CD4-positive, alpha-beta T cell (primary cell): ENCODE measurements around the gene NR3C2. TPM values are rescaled to one million over a fixed set of nuclear protein-coding genes. Genes with fewer than 3 reads are reported as not detected.

ENCODE experiments used
- ATAC-seq: fragments of 200-7000 bp; cut with Tn5 transposase; one replicate; pipeline ENCODE4 v1.10.0; 2022; ENCODE audit warnings: mild to moderate bottlenecking; ENCODE audit not compliant: poor library complexity
- CTCF ChIA-PET: fragments of 350-600 bp; sonication (Branson Sonifier 250); formaldehyde crosslinking; loops from one replicate; lab custom pipeline; 2021; ENCODE audit warnings: antibody characterized with exemption, inconsistent platforms; lab: Charles Lee
- POLR2A ChIA-PET: fragments of 350-600 bp; sonication (Branson Sonifier 250); formaldehyde crosslinking; loops from one replicate; lab custom pipeline; 2021; ENCODE audit warnings: antibody characterized with exemption, inconsistent platforms; lab: Charles Lee
- DNase-seq, 14 experiments: peaks; one replicate each; pipeline ENCODE4 v3.0.0-alpha.2; 2013 to 2020; ENCODE audit warnings: mixed read lengths in 2 of 14
- H3K27ac ChIP-seq, 2 donors: one replicate each; pipeline versions ENCODE4 v1.5.1 to v1.7.0; 2013; ENCODE audit warnings: low read length in 2 of 2, low read depth in 1 of 2, mild to moderate bottlenecking in 1 of 2
- H3K27me3 ChIP-seq, 2 experiments: 1 replicate in 1 of 2; 2 replicates in 1 of 2; pipeline versions ENCODE4 v1.6.1 to v1.7.0; 2013; ENCODE audit warnings: low read length in 2 of 2, control low read depth in 1 of 2, mild to moderate bottlenecking in 1 of 2, moderate library complexity in 1 of 2; ENCODE audit not compliant: insufficient read depth in 2 of 2, control insufficient read depth in 1 of 2
- H3K36me3 ChIP-seq: one replicate; pipeline ENCODE4 v1.6.1; 2013; ENCODE audit warnings: low read length, control low read depth; ENCODE audit not compliant: insufficient read depth
- H3K4me1 ChIP-seq: one replicate; pipeline ENCODE4 v1.6.1; 2013; ENCODE audit warnings: low read length, control low read depth; ENCODE audit not compliant: insufficient read depth
- H3K4me3 ChIP-seq: one replicate; pipeline ENCODE4 v1.5.1; 2013; ENCODE audit warnings: mild to moderate bottlenecking, low read length, moderate library complexity
- H3K9me3 ChIP-seq, 2 experiments: 1 replicate in 1 of 2; 2 replicates in 1 of 2; pipeline versions ENCODE4 v1.6.1 to v1.7.0; 2013; ENCODE audit warnings: low read length in 2 of 2, mild to moderate bottlenecking in 2 of 2, control low read depth in 1 of 2, moderate library complexity in 1 of 2; ENCODE audit not compliant: control insufficient read depth in 1 of 2, insufficient read depth in 1 of 2
- H3K27ac Mint-ChIP-seq: one replicate; pipeline ENCODE4 v1.8.0; 2020; ENCODE audit warnings: mixed read lengths
- H3K27me3 Mint-ChIP-seq: one replicate; pipeline ENCODE4 v1.8.0; 2021; ENCODE audit warnings: mixed read lengths
- H3K36me3 Mint-ChIP-seq: one replicate; pipeline ENCODE4 v1.8.0; 2021; ENCODE audit warnings: low read depth, mixed read lengths
- H3K4me1 Mint-ChIP-seq: one replicate; pipeline ENCODE4 v1.8.0; 2021; ENCODE audit warnings: low read depth, mixed read lengths
- H3K4me3 Mint-ChIP-seq: one replicate; pipeline ENCODE4 v1.8.0; 2020; ENCODE audit warnings: mild to moderate bottlenecking, mixed read lengths
- H3K9me3 Mint-ChIP-seq: one replicate; pipeline ENCODE4 v1.8.0; 2020; ENCODE audit warnings: mixed read lengths
- CTCF ChIP-seq: fragments of 200-600 bp; IDR thresholded peaks from one replicate; pipeline ENCODE4 v1.8.0; 2022; ENCODE audit warnings: antibody characterized with exemption, mild to moderate bottlenecking
- intact Hi-C, 2 experiments: fragments of 100-400 bp; cut with DNase I in 1 of 2; cut with micrococcal nuclease in 1 of 2; formaldehyde crosslinking; loops; one replicate each; pipeline versions ENCODE4 v1.15.1 to v1.9.0; 2023 to 2025; cut with DNase I, micrococcal nuclease
- total RNA-seq, 174 experiments: library from RNA in 2 of 174; stranded (reverse) in 2 of 174; gene quantifications; one replicate each; pipeline ENCODE4 v1.2.3 and lab custom pipeline; 2021 to 2026

Gene NR3C2
- total RNA-seq, 2 experiments from 2014 or later = 31.6 to 35.0 TPM

GRCh38 chr4:148044912-148045352 is 397.3 kb downstream of the NR3C2 start:
- Histone ChIP-seq H3K4me1 (peaks cover 5% of the 10 kb centered on the region), H3K9me3 (no peaks in the 10 kb centered on the region), H3K4me3 (no peak overlapping the region), H3K27me3 (no peaks in the 10 kb centered on the region), H3K36me3 (no peaks in the 10 kb centered on the region), H3K27ac (no peak overlapping the region)
- intact Hi-C loops = no loop called here
- peak; percentile 41 for TF ChIP-seq CTCF
- ChIA-PET POLR2A (interaction anchor here (0.6 to 2.7 kb wide), 4 partner anchors 10 to 398 kb away, joined by 3 to 13 read pairs (median 8); partner anchors contain the start of gene NR3C2), CTCF (interaction anchor here (0.6 kb wide), 1 partner anchor 154 kb away, joined by 3 read pairs; no protein-coding TSS in a partner anchor)
- Mint-ChIP-seq H3K27ac (no peak overlapping the region), H3K9me3 (no peaks in the 10 kb centered on the region), H3K4me3 (no peak overlapping the region), H3K36me3 (peaks cover 8% of the 10 kb centered on the region), H3K4me1 (peaks cover 27% of the 10 kb centered on the region), H3K27me3 (no peaks in the 10 kb centered on the region)
- DNase-seq (peak in 3 of 14 experiments; percentile 47 to 55 (median 52)), ATAC-seq (peak; percentile 46)

GRCh38 chr4:148044089-148044911 is 397.9 kb downstream of the NR3C2 start:
- POLR2A ChIA-PET = interaction anchor here (0.6 to 2.7 kb wide), 4 partner anchors 10 to 398 kb away, joined by 3 to 13 read pairs (median 8); partner anchors contain the start of gene NR3C2

More at GRCh38 chr4:148044089-148044911, 397.9 kb downstream of the NR3C2 start:
- Mint-ChIP-seq H3K27me3 (no peaks in the 10 kb centered on the region), H3K4me3 (no peak overlapping the region), H3K36me3 (peaks cover 8% of the 10 kb centered on the region), H3K9me3 (no peaks in the 10 kb centered on the region), H3K27ac (no peak overlapping the region), H3K4me1 (peaks cover 27% of the 10 kb centered on the region)
- H3K4me1 ChIP-seq = peaks cover 5% of the 10 kb centered on the region
- DNase-seq (no peak), ATAC-seq (no peak)
- H3K4me3 ChIP-seq = no peak overlapping the region
- no peaks in the 10 kb centered on the region for H3K36me3 ChIP-seq
- no peaks in the 10 kb centered on the region for H3K9me3 ChIP-seq
- intact Hi-C loops = no loop called here
- CTCF ChIA-PET = no interaction called here
- H3K27ac ChIP-seq = no peak overlapping the region
- H3K27me3 ChIP-seq = no peaks in the 10 kb centered on the region
- no peak for TF ChIP-seq CTCF
